OCI-LY7 (cell line): ENCODE measurements around the gene STAU1. TPM values are rescaled to one million over a fixed set of nuclear protein-coding genes. Genes with fewer than 3 reads are reported as not detected.

Experiments
- BruUV-seq: library from RNA; stranded (reverse); fragments of 400-500 nt; replicated peaks from 2 replicates; lab custom pipeline; 2021; lab: Mats Ljungman, UMichigan
- CTCF ChIA-PET: fragments of 300-600 bp; sonication (Branson Sonifier 250); formaldehyde crosslinking; loops from one replicate; lab custom pipeline; 2022; ENCODE audit warnings: antibody characterized with exemption; ENCODE audit not compliant: unreplicated experiment; lab: Charles Lee
- POLR2A ChIA-PET: fragments of 300-600 bp; sonication (Branson Sonifier 250); formaldehyde crosslinking; loops from one replicate; lab custom pipeline; 2022; ENCODE audit warnings: antibody characterized with exemption; lab: Charles Lee
- DNase-seq: peaks from one replicate; pipeline ENCODE4 v3.0.0-alpha.2; 2015; ENCODE audit warnings: low spot score
- H2AFZ ChIP-seq: fragments of 200-600 bp; sonication (generic), shearing (Covaris generic); 2 replicates; pipeline ENCODE4 v1.6.1; 2014; ENCODE audit warnings: mild to moderate bottlenecking, antibody characterized with exemption, low read length, moderate library complexity
- H3K27ac ChIP-seq: fragments of 200-600 bp; sonication (generic); 2 replicates; pipeline ENCODE4 v1.5.1; 2014; ENCODE audit warnings: mixed run types, low read depth, mild to moderate bottlenecking, moderate library complexity, low read length, inconsistent platforms; ENCODE audit not compliant: poor library complexity, severe bottlenecking
- H3K36me3 ChIP-seq: fragments of 200-600 bp; sonication (generic); 2 replicates; pipeline ENCODE4 v1.6.1; 2014; ENCODE audit warnings: mild to moderate bottlenecking, antibody characterized with exemption, low read length, moderate library complexity, mixed read lengths; ENCODE audit not compliant: insufficient read depth
- H3K4me1 ChIP-seq: fragments of 200-600 bp; sonication (generic); 2 replicates; pipeline ENCODE4 v1.5.1; 2014; ENCODE audit warnings: mild to moderate bottlenecking, low read length; ENCODE audit not compliant: insufficient read depth, poor library complexity, severe bottlenecking
- H3K4me2 ChIP-seq: fragments of 200-600 bp; sonication (generic); 2 replicates; pipeline ENCODE4 v1.6.1; 2014; ENCODE audit warnings: mild to moderate bottlenecking, low read length
- H3K4me3 ChIP-seq: fragments of 200-600 bp; sonication (generic); 2 replicates; pipeline ENCODE4 v1.5.1; 2014; ENCODE audit warnings: mild to moderate bottlenecking, low read depth, low read length; ENCODE audit not compliant: poor library complexity, severe bottlenecking
- H3K79me2 ChIP-seq: fragments of 200-600 bp; sonication (generic); 2 replicates; pipeline ENCODE4 v1.6.1; 2016; ENCODE audit warnings: low read depth, mild to moderate bottlenecking, low read length, moderate library complexity, mixed read lengths; ENCODE audit not compliant: insufficient read depth
- H3K9me2 ChIP-seq: fragments of 200-600 bp; sonication (generic); 2 replicates; pipeline ENCODE4 v1.6.1; 2016; ENCODE audit warnings: mild to moderate bottlenecking, low read length, mixed read lengths; ENCODE audit not compliant: insufficient read depth
- H3K9me3 ChIP-seq: fragments of 200-600 bp; sonication (generic); 2 replicates; pipeline ENCODE4 v1.6.1; 2014; ENCODE audit warnings: mild to moderate bottlenecking, mixed run types, low read length, mixed read lengths
- H4K20me1 ChIP-seq: fragments of 200-600 bp; sonication (generic); 2 replicates; pipeline ENCODE4 v1.6.1; 2014; ENCODE audit warnings: mild to moderate bottlenecking, antibody characterized with exemption, low read length, moderate library complexity, mixed read lengths; ENCODE audit not compliant: insufficient read depth
- CTCF ChIP-seq: fragments of 200-600 bp; sonication (generic); conservative IDR thresholded peaks from 2 replicates; pipeline ENCODE4 v1.5.1; 2014; ENCODE audit warnings: mild to moderate bottlenecking, antibody characterized with exemption, low read length, moderate library complexity, mixed read lengths
- EZH2phosphoT487 ChIP-seq: fragments of 200-600 bp; sonication (generic); IDR thresholded peaks from 2 replicates; pipeline ENCODE4 v1.6.1; 2018; ENCODE audit warnings: low read depth, borderline replicate concordance, mild to moderate bottlenecking, mixed run types, antibody characterized with exemption, low read length, moderate library complexity, mixed read lengths
- intact Hi-C: fragments of 100-400 bp; cut with micrococcal nuclease; formaldehyde crosslinking; loops from one replicate; pipeline ENCODE4 v1.10.0; 2022; ENCODE audit not compliant: unreplicated experiment
- total RNA-seq, 2 experiments: library from RNA; depleted of rRNA in 1 of 2; stranded (reverse); fragments of >200 nt in 1 of 2; shearing (Covaris generic) in 1 of 2; gene quantifications; 2 replicates each; pipeline ENCODE4 v1.2.3, GENCODE V29; 2014 to 2022

The STAU1 gene
- total RNA-seq, 2 experiments from 2014 or later: 36.8 to 66.8 TPM

- no TSS peak for BruUV-seq
- Histone ChIP-seq H3K9me2 (no peaks in the 10 kb centered on the region), H3K4me2 (no peak overlapping the region), H3K4me3 (no peak overlapping the region), H3K79me2 (no peaks in the 10 kb centered on the region), H2AFZ (no peak overlapping the region), H3K4me1 (peaks cover 6% of the 10 kb centered on the region), H3K27ac (no peak overlapping the region), H4K20me1 (no peaks in the 10 kb centered on the region), H3K36me3 (peaks cover 91% of the 10 kb centered on the region), H3K9me3 (no peaks in the 10 kb centered on the region)
- TF ChIP-seq CTCF (no peak), EZH2phosphoT487 (no peak)
- ChIA-PET CTCF (interaction anchor here (1.1 kb wide), 1 partner anchor 15 kb away, joined by 3 read pairs; no protein-coding TSS in a partner anchor), POLR2A (no interaction called here)
- intact Hi-C loops: no loop called here
- no peak for DNase-seq
These were observed 43.3 kb upstream of the STAU1 start for GRCh38 chr20:49231471-49231870.

- H3K4me3 ChIP-seq: no peak overlapping the region
- intact Hi-C loops: no loop called here
- H2AFZ ChIP-seq: no peak overlapping the region
- H3K4me1 ChIP-seq: peaks cover 6% of the 10 kb centered on the region
- CTCF ChIA-PET: interaction anchor here (0.6 kb wide), 1 partner anchor 14 kb away, joined by 4 read pairs; no protein-coding TSS in a partner anchor
- no peak overlapping the region for H3K4me2 ChIP-seq
- DNase-seq: no peak
- peaks cover 93% of the 10 kb centered on the region for H3K36me3 ChIP-seq
- no peak for TF ChIP-seq EZH2phosphoT487
- H3K9me2 ChIP-seq: no peaks in the 10 kb centered on the region
- POLR2A ChIA-PET: interaction anchor here (0.9 kb wide), 1 partner anchor 49 kb away, joined by 3 read pairs; no protein-coding TSS in a partner anchor
- H4K20me1 ChIP-seq: no peaks in the 10 kb centered on the region
- H3K79me2 ChIP-seq: no peaks in the 10 kb centered on the region
- no peak overlapping the region for H3K27ac ChIP-seq
- no TSS peak for BruUV-seq
- no peaks in the 10 kb centered on the region for H3K9me3 ChIP-seq
These were observed 42.5 kb upstream of the STAU1 start for GRCh38 chr20:49230561-49231133.

GRCh38 chr20:49230021-49230420, 41.9 kb upstream of the STAU1 start:
- Histone ChIP-seq H3K4me2 (no peak overlapping the region), H3K27ac (no peak overlapping the region), H3K36me3 (peaks cover 93% of the 10 kb centered on the region), H3K79me2 (no peaks in the 10 kb centered on the region), H2AFZ (no peak overlapping the region), H4K20me1 (no peaks in the 10 kb centered on the region), H3K4me3 (no peak overlapping the region), H3K4me1 (peaks cover 6% of the 10 kb centered on the region), H3K9me3 (no peaks in the 10 kb centered on the region), H3K9me2 (no peaks in the 10 kb centered on the region)
- BruUV-seq: no TSS peak
- no peak for DNase-seq
- ChIA-PET CTCF (no interaction called here), POLR2A (interaction anchor here (0.9 kb wide), 1 partner anchor 49 kb away, joined by 3 read pairs; no protein-coding TSS in a partner anchor)
- intact Hi-C loops: no loop called here
- TF ChIP-seq CTCF (no peak), EZH2phosphoT487 (no peak)
